ENCODE data around the gene MYH7.

DNA sequence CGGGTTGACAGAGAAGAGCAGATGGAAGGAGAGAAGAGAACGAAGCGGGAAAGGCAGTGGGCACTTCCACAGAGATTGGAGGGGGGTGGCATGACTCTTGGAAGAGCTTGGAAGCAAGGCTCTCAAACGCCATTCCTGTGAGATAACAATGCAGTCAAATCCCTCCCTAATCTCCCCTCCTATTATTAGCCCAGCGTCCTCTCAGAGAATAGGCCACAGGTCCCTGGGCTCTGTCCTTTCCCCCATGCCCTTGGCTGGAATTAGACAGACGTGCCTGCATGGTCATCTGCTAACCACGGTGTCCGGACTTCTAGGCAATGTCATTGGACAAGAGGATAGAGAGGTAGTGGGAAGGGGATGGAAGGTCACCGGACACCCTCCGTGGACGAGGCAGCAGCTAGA is 8.0 kb upstream of the MYH7 start:
- TF ChIP-seq, protein P1, sequence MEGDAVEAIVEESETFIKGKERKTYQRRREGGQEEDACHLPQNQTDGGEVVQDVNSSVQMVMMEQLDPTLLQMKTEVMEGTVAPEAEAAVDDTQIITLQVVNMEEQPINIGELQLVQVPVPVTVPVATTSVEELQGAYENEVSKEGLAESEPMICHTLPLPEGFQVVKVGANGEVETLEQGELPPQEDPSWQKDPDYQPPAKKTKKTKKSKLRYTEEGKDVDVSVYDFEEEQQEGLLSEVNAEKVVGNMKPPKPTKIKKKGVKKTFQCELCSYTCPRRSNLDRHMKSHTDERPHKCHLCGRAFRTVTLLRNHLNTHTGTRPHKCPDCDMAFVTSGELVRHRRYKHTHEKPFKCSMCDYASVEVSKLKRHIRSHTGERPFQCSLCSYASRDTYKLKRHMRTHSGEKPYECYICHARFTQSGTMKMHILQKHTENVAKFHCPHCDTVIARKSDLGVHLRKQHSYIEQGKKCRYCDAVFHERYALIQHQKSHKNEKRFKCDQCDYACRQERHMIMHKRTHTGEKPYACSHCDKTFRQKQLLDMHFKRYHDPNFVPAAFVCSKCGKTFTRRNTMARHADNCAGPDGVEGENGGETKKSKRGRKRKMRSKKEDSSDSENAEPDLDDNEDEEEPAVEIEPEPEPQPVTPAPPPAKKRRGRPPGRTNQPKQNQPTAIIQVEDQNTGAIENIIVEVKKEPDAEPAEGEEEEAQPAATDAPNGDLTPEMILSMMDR (IDR thresholded peaks at IDR 0.05; ENCODE audit: insufficient read depth, low read depth, low read length) = no peak
- no peak for TF ChIP-seq EZH2 (IDR thresholded peaks at IDR 0.05; ENCODE audit: insufficient read depth, low read length)

All from astrocyte (in vitro differentiated cells and primary cell).